ENCODE measurements around the gene MRPS35.
"Not testable (repeated sequence)": the region's sequence is repeated elsewhere in the genome, so short reads cannot be mapped to it uniquely, and the experiment has no call there.

The MRPS35 gene

GRCh38 chr12:27733052-27733656, 22.5 kb downstream of the MRPS35 start:
- Mint-ChIP-seq H3K4me1 (no peaks in the 10 kb centered on the region), H3K4me3 (no peak overlapping the region), H3K27me3 (ENCODE audit: low read depth) (no peaks in the 10 kb centered on the region), H3K9me3 (no peaks in the 10 kb centered on the region), H3K27ac (no peak overlapping the region), H3K36me3 (ENCODE audit: low read depth) (peaks cover 48% of the 10 kb centered on the region)
- peak; percentile 82 to 89 (median 86) for TF ChIP-seq CTCF (IDR thresholded peaks at IDR 0.05; ENCODE audit: unreplicated experiment in 3 of 3)

DNA sequence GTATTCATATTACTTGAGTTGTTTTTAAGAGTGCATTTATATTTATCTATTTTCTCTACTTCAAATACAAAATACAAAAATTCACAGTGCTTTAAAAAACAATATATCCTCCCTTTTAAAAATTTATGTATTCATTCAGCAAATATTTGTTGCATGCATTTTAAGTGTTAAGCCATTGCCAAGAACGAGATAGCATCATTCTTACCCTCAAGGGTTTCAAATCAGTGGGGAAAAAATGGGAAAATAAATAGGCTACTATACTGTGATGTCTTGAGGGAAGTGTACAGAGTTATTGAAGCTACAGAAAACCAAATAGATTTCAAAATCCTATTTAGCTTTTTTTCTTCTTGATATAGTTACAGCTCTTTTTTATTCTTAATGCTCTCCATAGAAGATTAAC, 23.2 kb downstream of the MRPS35 start:
- H3K27me3 Mint-ChIP-seq (ENCODE audit: low read depth) = no peaks in the 10 kb centered on the region
- no peak overlapping the region for H3K4me3 Mint-ChIP-seq
- no peak overlapping the region for H3K27ac Mint-ChIP-seq
- peaks cover 48% of the 10 kb centered on the region for H3K36me3 Mint-ChIP-seq (ENCODE audit: low read depth)
- no peaks in the 10 kb centered on the region for H3K9me3 Mint-ChIP-seq
- TF ChIP-seq CTCF (IDR thresholded peaks at IDR 0.05; ENCODE audit: unreplicated experiment in 3 of 3) = no peak
- H3K4me1 Mint-ChIP-seq = no peaks in the 10 kb centered on the region

- peaks cover 47% of the 10 kb centered on the region for H3K36me3 Mint-ChIP-seq (ENCODE audit: low read depth)
- H3K27me3 Mint-ChIP-seq (ENCODE audit: low read depth); H3K9me3 Mint-ChIP-seq; H3K27ac Mint-ChIP-seq; H3K4me1 Mint-ChIP-seq; H3K4me3 Mint-ChIP-seq: not testable (repeated sequence)
Observed at GRCh38 chr12:27734321-27734720, 23.7 kb downstream of the MRPS35 start.

- no peaks in the 10 kb centered on the region for H3K9me3 Mint-ChIP-seq
- no peaks in the 10 kb centered on the region for H3K4me1 Mint-ChIP-seq
- TF ChIP-seq CTCF (IDR thresholded peaks at IDR 0.05; ENCODE audit: unreplicated experiment in 3 of 3) = no peak
- H3K27me3 Mint-ChIP-seq (ENCODE audit: low read depth) = no peaks in the 10 kb centered on the region
- no peak overlapping the region for H3K27ac Mint-ChIP-seq
- H3K36me3 Mint-ChIP-seq (ENCODE audit: low read depth) = peaks cover 61% of the 10 kb centered on the region
- H3K4me3 Mint-ChIP-seq = no peak overlapping the region
Observed at GRCh38 chr12:27743601-27744000, 33.0 kb downstream of the MRPS35 start.

GRCh38 chr12:27745734-27746133, 35.1 kb downstream of the MRPS35 start:
- not testable (repeated sequence) for H3K9me3 Mint-ChIP-seq; H3K27me3 Mint-ChIP-seq (ENCODE audit: low read depth); H3K4me1 Mint-ChIP-seq; H3K4me3 Mint-ChIP-seq; H3K27ac Mint-ChIP-seq
- peaks cover 58% of the 10 kb centered on the region for H3K36me3 Mint-ChIP-seq (ENCODE audit: low read depth)

GRCh38 chr12:27747111-27747820, 36.6 kb downstream of the MRPS35 start:
- no peak for TF ChIP-seq CTCF (IDR thresholded peaks at IDR 0.05; ENCODE audit: unreplicated experiment in 3 of 3)
- Mint-ChIP-seq H3K4me1 (no peaks in the 10 kb centered on the region), H3K27me3 (ENCODE audit: low read depth) (no peaks in the 10 kb centered on the region), H3K36me3 (ENCODE audit: low read depth) (peaks cover 54% of the 10 kb centered on the region), H3K27ac (no peak overlapping the region), H3K4me3 (no peak overlapping the region), H3K9me3 (no peaks in the 10 kb centered on the region)
